LNCAP (cell line): ENCODE data around the gene SPATA12.

ENCODE experiments used
- TF ChIP-seq, protein P1 (sequence below): fragments of 450-650 bp; IDR thresholded peaks from 2 replicates; pipeline ENCODE4 v1.5.1; 2017; ENCODE audit warnings: mild to moderate bottlenecking

The SPATA12 gene

DNA sequence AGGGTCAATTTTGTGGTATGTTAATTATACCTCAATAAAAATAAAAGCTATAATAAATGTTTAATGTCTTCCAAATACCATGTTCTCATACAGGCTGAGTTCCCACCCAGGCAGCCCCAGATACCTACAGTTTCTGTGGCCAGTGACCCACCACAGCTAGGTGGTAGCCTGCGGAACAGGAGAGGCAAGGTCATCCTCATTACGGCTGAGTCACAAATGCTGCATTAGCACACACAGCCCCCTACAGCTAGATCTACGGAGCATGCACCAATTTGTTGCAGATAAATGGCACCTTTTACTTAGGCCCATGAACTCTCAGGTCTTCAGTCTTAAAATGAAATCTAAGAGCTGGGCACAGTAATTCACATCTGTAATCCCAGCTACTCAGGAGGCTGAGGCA is 5.1 kb downstream of the SPATA12 start:
- TF ChIP-seq, protein P1, sequence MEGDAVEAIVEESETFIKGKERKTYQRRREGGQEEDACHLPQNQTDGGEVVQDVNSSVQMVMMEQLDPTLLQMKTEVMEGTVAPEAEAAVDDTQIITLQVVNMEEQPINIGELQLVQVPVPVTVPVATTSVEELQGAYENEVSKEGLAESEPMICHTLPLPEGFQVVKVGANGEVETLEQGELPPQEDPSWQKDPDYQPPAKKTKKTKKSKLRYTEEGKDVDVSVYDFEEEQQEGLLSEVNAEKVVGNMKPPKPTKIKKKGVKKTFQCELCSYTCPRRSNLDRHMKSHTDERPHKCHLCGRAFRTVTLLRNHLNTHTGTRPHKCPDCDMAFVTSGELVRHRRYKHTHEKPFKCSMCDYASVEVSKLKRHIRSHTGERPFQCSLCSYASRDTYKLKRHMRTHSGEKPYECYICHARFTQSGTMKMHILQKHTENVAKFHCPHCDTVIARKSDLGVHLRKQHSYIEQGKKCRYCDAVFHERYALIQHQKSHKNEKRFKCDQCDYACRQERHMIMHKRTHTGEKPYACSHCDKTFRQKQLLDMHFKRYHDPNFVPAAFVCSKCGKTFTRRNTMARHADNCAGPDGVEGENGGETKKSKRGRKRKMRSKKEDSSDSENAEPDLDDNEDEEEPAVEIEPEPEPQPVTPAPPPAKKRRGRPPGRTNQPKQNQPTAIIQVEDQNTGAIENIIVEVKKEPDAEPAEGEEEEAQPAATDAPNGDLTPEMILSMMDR = no peak

DNA sequence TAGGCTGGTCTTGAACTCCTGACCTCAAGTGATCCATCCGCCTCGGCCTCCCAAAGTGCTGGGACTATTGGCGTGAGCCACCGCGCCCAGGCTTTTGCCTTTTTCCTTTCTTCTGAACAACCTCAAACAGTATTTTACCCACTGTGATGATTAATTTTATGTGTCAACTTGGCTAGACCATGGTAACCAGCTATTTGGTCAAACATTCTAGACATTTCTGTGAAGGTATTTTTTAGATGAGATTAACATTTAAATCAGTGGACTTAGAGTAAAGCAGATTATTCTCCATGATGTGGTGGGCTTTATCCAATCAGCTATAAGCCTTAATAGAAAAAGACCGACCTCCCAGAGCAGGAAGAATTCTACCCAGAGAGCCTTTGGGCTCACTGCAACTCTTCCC is 6.0 kb downstream of the SPATA12 start:
- TF ChIP-seq, protein P1 = no peak

DNA sequence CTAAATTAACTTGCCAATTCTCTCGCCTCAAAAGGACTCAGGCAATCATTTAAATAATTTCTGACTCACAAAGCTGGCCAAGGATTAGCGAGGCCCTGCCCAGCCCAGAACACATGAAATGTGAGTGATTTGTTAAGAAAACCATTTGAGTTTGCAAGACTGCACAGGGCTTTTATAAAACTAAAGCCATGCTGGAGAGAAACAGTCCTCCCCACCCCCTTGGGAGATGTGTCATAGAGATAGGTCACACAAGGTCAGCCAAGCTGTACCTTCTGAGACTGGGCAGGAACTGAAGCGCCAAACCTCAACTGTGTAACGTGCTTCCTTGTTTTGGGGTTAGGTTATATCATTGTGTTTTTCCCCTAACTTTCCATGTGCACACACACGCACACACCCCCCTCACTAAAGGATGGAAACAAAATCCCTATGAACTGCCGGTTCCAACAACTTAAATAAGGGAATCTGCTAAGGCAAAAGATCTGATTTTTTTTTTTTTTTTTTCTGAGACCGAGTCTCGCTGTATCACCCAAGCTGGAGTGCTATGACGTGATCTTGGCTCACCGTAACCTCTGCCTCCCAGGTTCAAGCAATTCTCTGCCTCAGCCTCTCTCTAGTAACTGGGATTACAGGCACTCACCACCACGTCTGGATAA is 8.1 kb downstream of the SPATA12 start:
- TF ChIP-seq, protein P1 = no peak

DNA sequence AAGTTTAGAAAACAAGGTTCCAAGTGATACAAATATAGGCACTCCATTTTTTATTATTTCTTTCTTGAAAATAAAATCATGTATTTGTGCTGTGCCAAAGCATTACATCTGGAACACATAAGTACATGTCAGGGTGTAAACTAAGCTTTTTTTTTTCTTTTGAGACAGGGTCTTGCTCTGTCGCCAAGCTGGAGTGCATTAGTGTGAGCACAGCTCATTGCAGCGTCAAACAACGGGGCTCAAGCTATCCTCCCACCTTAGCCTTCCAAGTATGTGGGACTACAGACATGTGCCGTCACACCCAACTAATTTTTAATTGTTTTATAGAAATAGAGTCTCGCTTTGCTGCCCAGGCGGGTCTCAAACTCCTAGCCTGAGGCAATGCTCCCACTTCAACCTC is 9.0 kb downstream of the SPATA12 start:
- TF ChIP-seq, protein P1 = no peak

DNA sequence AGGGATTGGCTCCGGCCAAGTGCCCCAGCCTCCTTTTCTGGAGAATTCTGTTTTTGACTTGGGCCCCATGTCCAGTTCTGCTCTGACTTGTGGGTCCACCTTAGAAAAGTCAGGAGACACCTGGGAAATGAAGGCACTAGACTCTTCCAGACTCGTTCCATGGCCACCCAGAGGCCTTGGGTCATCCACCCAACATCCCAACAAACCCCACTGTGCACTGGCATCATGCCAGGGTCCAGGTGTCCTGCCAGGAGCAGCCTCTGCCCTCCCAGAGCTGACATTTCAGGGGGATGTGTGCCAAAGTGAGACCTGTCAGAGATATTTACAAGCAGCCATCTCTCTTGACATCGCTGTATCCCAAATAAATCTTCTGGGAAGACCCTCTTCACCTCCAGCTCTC is 13.2 kb downstream of the SPATA12 start:
- TF ChIP-seq, protein P1 = no peak

DNA sequence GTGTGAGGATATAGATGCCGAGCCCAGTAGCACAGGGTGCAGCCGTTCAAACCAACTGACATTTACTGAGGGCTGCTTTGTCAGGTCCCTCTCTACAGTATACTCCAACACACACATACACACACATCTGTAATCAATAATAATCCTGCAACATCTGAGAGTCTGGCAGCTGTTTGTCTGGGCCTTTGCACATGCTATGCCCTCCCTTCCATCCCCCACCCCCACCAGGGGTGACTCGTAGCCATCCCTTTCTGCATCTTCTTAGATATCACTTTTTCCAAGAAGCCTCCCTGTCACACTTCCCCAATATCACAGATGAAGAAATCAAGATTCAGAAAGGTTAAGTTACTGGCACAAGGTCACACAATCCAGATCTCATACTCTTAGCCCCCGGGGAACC is 13.7 kb downstream of the SPATA12 start:
- TF ChIP-seq, protein P1 = no peak

DNA sequence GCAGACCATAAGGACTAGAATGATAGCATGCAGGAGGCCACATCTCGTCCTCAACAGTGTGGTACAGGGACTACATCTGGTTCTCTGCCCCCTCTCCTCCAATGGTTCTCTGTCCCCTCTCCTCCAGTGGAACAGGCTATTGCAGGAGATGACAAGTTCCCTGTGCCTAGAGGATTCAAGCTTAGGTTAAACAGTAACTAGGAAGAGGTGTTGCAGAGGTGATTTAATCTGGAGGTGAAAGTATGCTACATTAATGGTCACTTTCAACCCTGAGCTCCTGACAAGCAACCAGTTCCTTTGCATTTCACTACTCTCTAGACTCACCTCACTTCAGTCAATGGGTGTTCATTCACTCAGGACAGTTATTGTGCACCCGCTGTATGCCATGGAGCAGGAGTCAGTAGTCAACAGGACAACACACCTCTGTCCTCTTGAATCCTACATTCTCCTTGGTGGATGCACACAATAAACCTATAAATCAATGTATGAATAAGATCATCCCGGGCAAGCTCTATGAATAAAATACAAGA is 16.0 kb downstream of the SPATA12 start:
- TF ChIP-seq, protein P1 = no peak
